Measurements from ENCODE around the gene LDAF1.

GRCh38 chr16:21161211-21161610, 2.7 kb downstream of the LDAF1 start:
- TF ChIP-seq EZH2phosphoT487 (IDR thresholded peaks at IDR 0.05; ENCODE audit: insufficient read depth, low read depth) = no peak
- no peak for TF ChIP-seq EZH2 (IDR thresholded peaks at IDR 0.05; ENCODE audit: insufficient read depth, poor library complexity, severe bottlenecking)

Measured in GM23248 (cell line).